Natural killer cell (primary cell): ENCODE results near the gene GPX3. TPM values are rescaled to one million over a fixed set of nuclear protein-coding genes. Genes with fewer than 3 reads are reported as not detected.

ENCODE experiments used
- ATAC-seq, 3 donors: fragments of 150-1000 bp in 2 of 3; fragments of 200-7000 bp in 1 of 3; cut with Tn5 transposase; 1 replicate in 1 of 3; 2 replicates in 2 of 3; pipeline ENCODE4 v1.10.0; 2021; ENCODE audit warnings: mild to moderate bottlenecking in 2 of 3, moderate library complexity in 2 of 3
- DNase-seq, 2 donors: peaks; one replicate each; pipeline versions ENCODE4 v3.0.0 to v3.0.0-alpha.2; 2013 to 2021; ENCODE audit warnings: mixed read lengths in 1 of 2
- H3K27ac ChIP-seq: one replicate; pipeline ENCODE4 v1.5.1; 2013; ENCODE audit warnings: mild to moderate bottlenecking, low read length
- H3K27me3 ChIP-seq: one replicate; pipeline ENCODE4 v1.6.1; 2013; ENCODE audit warnings: low read length; ENCODE audit not compliant: control insufficient read depth, insufficient read depth
- H3K36me3 ChIP-seq: one replicate; pipeline ENCODE4 v1.6.1; 2013; ENCODE audit warnings: low read length; ENCODE audit not compliant: control insufficient read depth, insufficient read depth
- H3K4me1 ChIP-seq: one replicate; pipeline ENCODE4 v1.6.1; 2013; ENCODE audit warnings: low read length; ENCODE audit not compliant: control insufficient read depth, insufficient read depth
- H3K4me3 ChIP-seq: one replicate; pipeline ENCODE4 v1.5.1; 2013; ENCODE audit warnings: low read length
- H3K9me3 ChIP-seq: one replicate; pipeline ENCODE4 v1.6.1; 2013; ENCODE audit warnings: low read length; ENCODE audit not compliant: control insufficient read depth, insufficient read depth
- H3K27ac Mint-ChIP-seq, 2 donors: one replicate each; pipeline ENCODE4 v1.8.0; 2022; ENCODE audit warnings: mild to moderate bottlenecking in 2 of 2, mixed read lengths in 2 of 2, moderate library complexity in 1 of 2
- H3K27me3 Mint-ChIP-seq, 2 donors: one replicate each; pipeline ENCODE4 v1.8.0; 2022; ENCODE audit warnings: low read depth in 2 of 2, mixed read lengths in 2 of 2
- H3K36me3 Mint-ChIP-seq: one replicate; pipeline ENCODE4 v1.8.0; 2022; ENCODE audit warnings: mixed read lengths
- H3K4me1 Mint-ChIP-seq, 2 donors: one replicate each; pipeline ENCODE4 v1.8.0; 2022; ENCODE audit warnings: mixed read lengths in 2 of 2
- H3K4me3 Mint-ChIP-seq: one replicate; pipeline ENCODE4 v1.8.0; 2022; ENCODE audit warnings: mild to moderate bottlenecking, moderate library complexity, mixed read lengths
- H3K9me3 Mint-ChIP-seq, 2 donors: one replicate each; pipeline ENCODE4 v1.8.0; 2022; ENCODE audit warnings: mixed read lengths in 2 of 2
- WGBS: methylation state at CpG from one replicate; pipeline ENCODE4 v1.1.7; 2013; ENCODE audit warnings: missing lambda C conversion rate; ENCODE audit not compliant: insufficient coverage; 5-methylcytosine and 5-hydroxymethylcytosine counted together
- intact Hi-C: fragments of 100-400 bp; cut with micrococcal nuclease; formaldehyde crosslinking; loops from one replicate; pipeline ENCODE4 v1.14.2; 2022
- total RNA-seq, 4 donors: library from RNA; stranded (reverse); fragments of 120-200 nt in 1 of 4; gene quantifications; one replicate each; pipeline versions ENCODE4 v1.2.3 to v1.2.4, GENCODE V29; 2013 to 2022
- TF ChIP-seq, protein P1 (sequence below): fragments of 200-600 bp; IDR thresholded peaks from one replicate; pipeline ENCODE4 v1.8.0; 2022; ENCODE audit warnings: antibody characterized with exemption

The GPX3 gene
- total RNA-seq, 3 donors from 2014 or later (not counting 1 experiment from before 2014, with no cell fraction given): 1.1 TPM; not detected in 2

DNA sequence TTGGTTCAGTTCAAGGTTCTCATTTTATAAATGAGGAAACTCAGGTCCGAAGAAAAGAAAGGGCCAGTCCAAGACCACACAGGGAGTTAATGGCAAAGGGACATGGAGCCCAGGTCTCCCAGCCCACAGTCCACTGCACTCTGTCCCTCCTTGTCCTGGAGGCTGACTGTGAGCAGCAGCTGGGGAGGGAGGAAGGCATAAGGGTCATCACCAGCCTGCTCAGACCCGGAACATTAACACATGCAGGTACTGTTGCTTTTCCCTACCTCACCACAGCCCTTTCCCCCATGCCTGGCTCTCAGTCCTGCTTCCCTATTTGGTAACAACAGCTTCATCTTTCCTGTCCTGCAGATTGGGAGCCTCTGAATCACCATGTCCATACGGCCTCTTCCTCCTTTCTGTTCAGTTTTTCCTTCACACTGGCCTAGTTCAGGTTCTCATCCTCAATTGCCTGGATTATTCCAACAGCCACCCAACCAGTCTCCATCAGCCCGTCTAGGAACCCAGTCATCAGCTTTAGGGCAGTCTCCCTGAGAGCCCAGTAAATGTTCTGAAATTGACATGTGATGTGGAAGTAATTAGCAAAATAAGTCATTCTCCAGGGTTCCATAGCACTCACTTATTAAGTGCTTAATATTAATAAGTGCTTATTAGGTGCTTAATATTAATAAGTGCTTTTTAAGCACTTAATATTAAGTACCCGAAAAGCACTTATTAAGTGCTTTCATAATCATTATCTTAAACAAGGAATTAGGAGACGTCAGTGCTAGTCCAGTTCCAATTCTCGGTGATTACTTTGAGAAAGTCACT lies 4.3 kb downstream of the GPX3 start:
- Histone ChIP-seq H3K36me3 (peaks cover 22% of the 10 kb centered on the region), H3K4me3 (no peak overlapping the region), H3K9me3 (no peaks in the 10 kb centered on the region), H3K27ac (no peak overlapping the region), H3K4me1 (peaks cover 13% of the 10 kb centered on the region), H3K27me3 (no peaks in the 10 kb centered on the region)
- 94% methylated on average over 5 of the region's 7 CpGs for WGBS
- DNase-seq: no peak
- no peak for ATAC-seq
- Mint-ChIP-seq H3K4me1 (peaks cover 15 to 24% of the 10 kb centered on the region in 2 donors), H3K4me3 (no peak overlapping the region), H3K9me3 (no peaks in the 10 kb centered on the region), H3K27ac (no peak overlapping the region), H3K27me3 (peaks cover 0 to 7% of the 10 kb centered on the region in 2 donors), H3K36me3 (no peaks in the 10 kb centered on the region)
- intact Hi-C loops: no loop called here
- TF ChIP-seq, protein P1, sequence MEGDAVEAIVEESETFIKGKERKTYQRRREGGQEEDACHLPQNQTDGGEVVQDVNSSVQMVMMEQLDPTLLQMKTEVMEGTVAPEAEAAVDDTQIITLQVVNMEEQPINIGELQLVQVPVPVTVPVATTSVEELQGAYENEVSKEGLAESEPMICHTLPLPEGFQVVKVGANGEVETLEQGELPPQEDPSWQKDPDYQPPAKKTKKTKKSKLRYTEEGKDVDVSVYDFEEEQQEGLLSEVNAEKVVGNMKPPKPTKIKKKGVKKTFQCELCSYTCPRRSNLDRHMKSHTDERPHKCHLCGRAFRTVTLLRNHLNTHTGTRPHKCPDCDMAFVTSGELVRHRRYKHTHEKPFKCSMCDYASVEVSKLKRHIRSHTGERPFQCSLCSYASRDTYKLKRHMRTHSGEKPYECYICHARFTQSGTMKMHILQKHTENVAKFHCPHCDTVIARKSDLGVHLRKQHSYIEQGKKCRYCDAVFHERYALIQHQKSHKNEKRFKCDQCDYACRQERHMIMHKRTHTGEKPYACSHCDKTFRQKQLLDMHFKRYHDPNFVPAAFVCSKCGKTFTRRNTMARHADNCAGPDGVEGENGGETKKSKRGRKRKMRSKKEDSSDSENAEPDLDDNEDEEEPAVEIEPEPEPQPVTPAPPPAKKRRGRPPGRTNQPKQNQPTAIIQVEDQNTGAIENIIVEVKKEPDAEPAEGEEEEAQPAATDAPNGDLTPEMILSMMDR: no peak

DNA sequence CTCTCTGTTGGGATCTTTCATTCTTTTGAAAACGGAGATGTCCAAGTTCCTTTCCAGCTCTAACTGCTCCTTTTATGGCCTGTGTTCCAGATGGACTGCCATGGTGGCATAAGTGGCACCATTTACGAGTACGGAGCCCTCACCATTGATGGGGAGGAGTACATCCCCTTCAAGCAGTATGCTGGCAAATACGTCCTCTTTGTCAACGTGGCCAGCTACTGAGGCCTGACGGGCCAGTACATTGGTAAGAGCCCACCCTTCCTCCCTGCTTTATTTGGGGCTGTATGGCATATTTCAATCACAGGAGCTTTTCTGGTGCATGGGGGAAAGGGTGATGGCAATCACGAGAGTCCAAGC lies 4.8 kb downstream of the GPX3 start:
- Mint-ChIP-seq H3K36me3 (no peaks in the 10 kb centered on the region), H3K27me3 (peaks cover 0 to 5% of the 10 kb centered on the region in 2 donors), H3K27ac (no peak overlapping the region), H3K9me3 (no peaks in the 10 kb centered on the region), H3K4me3 (no peak overlapping the region), H3K4me1 (peaks cover 10 to 18% of the 10 kb centered on the region in 2 donors)
- intact Hi-C loops: no loop called here
- DNase-seq (no peak), ATAC-seq (no peak)
- TF ChIP-seq, protein P1: no peak
- Histone ChIP-seq H3K27ac (no peak overlapping the region), H3K4me1 (peaks cover 10% of the 10 kb centered on the region), H3K9me3 (no peaks in the 10 kb centered on the region), H3K36me3 (peaks cover 28% of the 10 kb centered on the region), H3K27me3 (no peaks in the 10 kb centered on the region), H3K4me3 (no peak overlapping the region)
- 95% methylated on average over 7 of the region's 7 CpGs for WGBS

DNA sequence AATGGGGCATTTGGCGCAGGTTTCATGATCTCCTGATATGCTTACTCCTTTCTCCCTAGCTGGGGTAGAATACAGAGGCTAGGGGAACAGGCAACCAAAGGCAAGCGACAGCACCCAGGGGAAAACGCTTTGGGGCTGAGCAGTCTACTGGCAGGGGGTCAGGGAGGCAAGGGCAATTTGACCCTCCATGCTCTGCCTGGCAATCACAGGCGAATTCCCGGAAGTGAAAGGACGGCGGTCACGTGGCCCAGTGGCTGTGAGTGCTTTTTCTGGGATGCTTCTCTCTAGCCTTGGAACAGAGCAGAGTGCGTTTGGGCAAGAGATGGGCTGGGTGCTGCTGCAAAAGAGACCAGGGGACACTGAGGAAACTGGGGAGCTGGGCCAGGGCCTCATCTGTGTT lies 5.7 kb downstream of the GPX3 start:
- Histone ChIP-seq H3K27me3 (no peaks in the 10 kb centered on the region), H3K36me3 (peaks cover 36% of the 10 kb centered on the region), H3K27ac (no peak overlapping the region), H3K4me1 (peaks cover 1% of the 10 kb centered on the region), H3K4me3 (no peak overlapping the region), H3K9me3 (no peaks in the 10 kb centered on the region)
- Mint-ChIP-seq H3K4me1 (peaks cover under 1 to 10% of the 10 kb centered on the region in 2 donors), H3K27ac (no peak overlapping the region), H3K36me3 (no peaks in the 10 kb centered on the region), H3K4me3 (no peak overlapping the region), H3K9me3 (no peaks in the 10 kb centered on the region), H3K27me3 (no peaks in the 10 kb centered on the region)
- DNase-seq: no peak
- TF ChIP-seq, protein P1: no peak
- no peak for ATAC-seq
- WGBS: 98% methylated on average over 9 of the region's 9 CpGs
- intact Hi-C loops: no loop called here

- DNase-seq (no peak), ATAC-seq (no peak)
These were observed 6.3 kb downstream of the GPX3 start for GRCh38 chr5:151026679-151027078.

More at GRCh38 chr5:151026679-151027078, 6.3 kb downstream of the GPX3 start:
- no peaks in the 10 kb centered on the region for H3K27me3 Mint-ChIP-seq
- H3K36me3 Mint-ChIP-seq: no peaks in the 10 kb centered on the region
- H3K4me1 Mint-ChIP-seq: peaks cover 0 to 8% of the 10 kb centered on the region in 2 donors
- no peaks in the 10 kb centered on the region for H3K9me3 ChIP-seq
- intact Hi-C loops: no loop called here
- no peak overlapping the region for H3K4me3 Mint-ChIP-seq
- peaks cover 42% of the 10 kb centered on the region for H3K36me3 ChIP-seq
- no peaks in the 10 kb centered on the region for H3K4me1 ChIP-seq
- H3K9me3 Mint-ChIP-seq: no peaks in the 10 kb centered on the region
- no peaks in the 10 kb centered on the region for H3K27me3 ChIP-seq
- TF ChIP-seq, protein P1: no peak
- 90% methylated on average over 7 of the region's 7 CpGs for WGBS
- no peak overlapping the region for H3K27ac ChIP-seq
- no peak overlapping the region for H3K27ac Mint-ChIP-seq
- H3K4me3 ChIP-seq: no peak overlapping the region
